DOHH2 (cell line): ENCODE results near the gene SUSD4.

Experiments
- EZH2phosphoT487 ChIP-seq: fragments of 200-600 bp; sonication (generic); IDR thresholded peaks from 2 replicates; pipeline ENCODE4 v1.6.1; 2017; ENCODE audit warnings: borderline replicate concordance, mild to moderate bottlenecking, antibody characterized with exemption, low read length, moderate library complexity, mixed read lengths
- TF ChIP-seq, protein P1 (sequence below): fragments of 200-600 bp; sonication (generic); IDR thresholded peaks from one replicate; pipeline ENCODE4 v1.5.1; 2014; ENCODE audit warnings: antibody characterized with exemption, mild to moderate bottlenecking, low read depth, low read length; ENCODE audit not compliant: poor library complexity, severe bottlenecking

- TF ChIP-seq, protein P1, sequence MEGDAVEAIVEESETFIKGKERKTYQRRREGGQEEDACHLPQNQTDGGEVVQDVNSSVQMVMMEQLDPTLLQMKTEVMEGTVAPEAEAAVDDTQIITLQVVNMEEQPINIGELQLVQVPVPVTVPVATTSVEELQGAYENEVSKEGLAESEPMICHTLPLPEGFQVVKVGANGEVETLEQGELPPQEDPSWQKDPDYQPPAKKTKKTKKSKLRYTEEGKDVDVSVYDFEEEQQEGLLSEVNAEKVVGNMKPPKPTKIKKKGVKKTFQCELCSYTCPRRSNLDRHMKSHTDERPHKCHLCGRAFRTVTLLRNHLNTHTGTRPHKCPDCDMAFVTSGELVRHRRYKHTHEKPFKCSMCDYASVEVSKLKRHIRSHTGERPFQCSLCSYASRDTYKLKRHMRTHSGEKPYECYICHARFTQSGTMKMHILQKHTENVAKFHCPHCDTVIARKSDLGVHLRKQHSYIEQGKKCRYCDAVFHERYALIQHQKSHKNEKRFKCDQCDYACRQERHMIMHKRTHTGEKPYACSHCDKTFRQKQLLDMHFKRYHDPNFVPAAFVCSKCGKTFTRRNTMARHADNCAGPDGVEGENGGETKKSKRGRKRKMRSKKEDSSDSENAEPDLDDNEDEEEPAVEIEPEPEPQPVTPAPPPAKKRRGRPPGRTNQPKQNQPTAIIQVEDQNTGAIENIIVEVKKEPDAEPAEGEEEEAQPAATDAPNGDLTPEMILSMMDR: no peak
- no peak for TF ChIP-seq EZH2phosphoT487
Observed at GRCh38 chr1:223235091-223235490, 128.9 kb downstream of the SUSD4 start.
